ENCODE measurements around the gene KRTAP9-7.
"Not testable (repeated sequence)": the region's sequence is repeated elsewhere in the genome, so short reads cannot be mapped to it uniquely, and the experiment has no call there.

The KRTAP9-7 gene, protein sequence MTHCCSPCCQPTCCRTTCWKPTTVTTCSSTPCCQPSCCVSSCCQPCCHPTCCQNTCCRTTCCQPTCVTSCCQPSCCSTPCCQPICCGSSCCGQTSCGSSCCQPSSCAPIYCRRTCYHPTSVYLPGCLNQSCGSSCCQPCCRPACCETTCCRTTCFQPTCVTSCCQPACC

DNA sequence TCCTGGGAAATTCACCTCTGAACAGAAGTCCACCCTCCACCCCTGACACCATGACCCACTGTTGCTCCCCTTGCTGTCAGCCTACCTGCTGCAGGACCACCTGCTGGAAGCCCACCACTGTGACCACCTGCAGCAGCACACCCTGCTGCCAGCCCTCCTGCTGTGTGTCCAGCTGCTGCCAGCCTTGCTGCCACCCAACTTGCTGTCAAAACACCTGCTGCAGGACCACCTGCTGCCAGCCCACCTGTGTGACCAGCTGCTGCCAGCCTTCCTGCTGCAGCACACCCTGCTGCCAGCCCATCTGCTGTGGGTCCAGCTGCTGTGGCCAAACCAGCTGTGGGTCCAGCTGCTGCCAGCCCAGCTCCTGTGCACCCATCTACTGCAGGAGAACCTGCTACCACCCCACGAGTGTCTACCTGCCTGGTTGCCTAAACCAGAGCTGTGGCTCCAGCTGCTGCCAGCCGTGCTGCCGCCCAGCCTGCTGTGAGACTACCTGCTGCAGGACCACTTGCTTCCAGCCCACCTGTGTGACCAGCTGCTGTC, at the start of gene KRTAP9-7:
TSS of gene KRTAP9-7 (plus strand) at position 51 of the 543 bp plus-strand sequence. CDS start at position 51, 0 bp downstream.
- DNase-seq (ENCODE audit: low read depth): not testable (repeated sequence)

DNA sequence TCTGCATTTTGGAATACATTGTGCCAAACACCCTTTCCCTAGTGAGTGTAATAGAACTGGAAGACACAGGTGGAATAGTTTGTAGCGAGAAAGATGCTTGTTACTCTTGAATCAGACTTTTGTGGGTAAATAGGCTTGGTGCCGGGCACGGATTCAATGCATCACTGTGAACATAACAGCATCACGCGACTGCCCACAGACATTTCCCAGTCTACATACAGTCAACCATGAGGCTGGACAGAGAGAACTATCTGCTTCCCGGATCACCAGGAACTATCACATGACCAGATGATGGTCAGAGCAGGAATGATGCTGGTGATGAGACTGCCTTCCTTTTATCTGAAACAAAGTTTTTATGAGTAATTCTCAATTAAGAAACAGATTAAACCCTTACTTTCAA, 49.4 kb upstream of the KRTAP9-7 start:
- no peak for DNase-seq (ENCODE audit: low read depth)

DNA sequence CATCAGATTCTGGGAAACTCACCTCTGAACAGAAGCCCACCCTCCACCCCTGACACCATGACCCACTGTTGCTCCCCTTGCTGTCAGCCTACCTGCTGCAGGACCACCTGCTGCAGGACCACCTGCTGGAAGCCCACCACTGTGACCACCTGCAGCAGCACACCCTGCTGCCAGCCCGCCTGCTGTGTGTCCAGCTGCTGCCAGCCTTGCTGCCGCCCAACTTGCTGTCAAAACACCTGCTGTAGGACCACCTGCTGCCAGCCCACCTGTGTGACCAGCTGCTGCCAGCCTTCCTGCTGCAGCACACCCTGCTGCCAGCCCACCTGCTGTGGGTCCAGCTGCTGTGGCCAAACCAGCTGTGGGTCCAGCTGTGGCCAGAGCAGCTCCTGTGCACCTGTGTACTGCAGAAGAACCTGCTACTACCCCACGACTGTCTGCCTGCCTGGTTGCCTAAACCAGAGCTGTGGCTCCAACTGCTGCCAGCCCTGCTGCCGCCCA, 48.9 kb upstream of the KRTAP9-7 start, which contains the start of gene KRTAP9-2:
TSS of gene KRTAP9-2 (plus strand) at position 51 of the 498 bp plus-strand sequence. CDS start at position 58, 7 bp downstream.
- DNase-seq (ENCODE audit: low read depth): not testable (repeated sequence)

- no peak for DNase-seq (ENCODE audit: low read depth)
Measured at GRCh38 chr17:41230094-41230493, 45.4 kb upstream of the KRTAP9-7 start.

- no peak for DNase-seq (ENCODE audit: low read depth)
Measured at GRCh38 chr17:41231731-41232130, 43.8 kb upstream of the KRTAP9-7 start.

- not testable (repeated sequence) for DNase-seq (ENCODE audit: low read depth)
Measured at GRCh38 chr17:41232399-41233105, 42.9 kb upstream of the KRTAP9-7 start, which contains the start of gene KRTAP9-3. Gene KRTAP9-3 (plus strand): TSS chr17:41232449. CDS start chr17:41232502, 53 bp downstream.

GRCh38 chr17:41237116-41237515, 38.4 kb upstream of the KRTAP9-7 start:
- DNase-seq (ENCODE audit: low read depth): not testable (repeated sequence)

DNA sequence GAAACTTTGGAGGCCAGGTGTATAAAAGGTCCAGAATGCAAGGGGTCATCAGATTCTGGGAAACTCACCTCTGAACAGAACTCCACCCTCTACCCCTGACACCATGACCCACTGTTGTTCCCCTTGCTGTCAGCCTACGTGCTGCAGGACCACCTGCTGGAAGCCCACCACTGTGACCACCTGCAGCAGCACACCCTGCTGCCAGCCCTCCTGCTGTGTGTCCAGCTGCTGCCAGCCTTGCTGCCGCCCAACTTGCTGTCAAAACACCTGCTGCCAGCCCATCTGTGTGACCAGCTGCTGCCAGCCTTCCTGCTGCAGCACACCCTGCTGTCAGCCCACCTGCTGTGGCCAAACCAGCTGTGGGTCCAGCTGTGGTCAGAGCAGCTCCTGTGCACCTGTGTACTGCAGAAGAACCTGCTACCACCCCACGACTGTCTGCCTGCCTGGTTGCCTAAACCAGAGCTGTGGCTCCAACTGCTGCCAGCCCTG, 37.5 kb upstream of the KRTAP9-7 start, which contains the start of gene KRTAP9-8:
TSS of gene KRTAP9-8 (plus strand) at position 51 of the 489 bp plus-strand sequence. CDS start at position 104, 53 bp downstream.
- not testable (repeated sequence) for DNase-seq (ENCODE audit: low read depth)

GRCh38 chr17:41246995-41247787, 28.3 kb upstream of the KRTAP9-7 start:
- not testable (repeated sequence) for DNase-seq (ENCODE audit: low read depth)

DNA sequence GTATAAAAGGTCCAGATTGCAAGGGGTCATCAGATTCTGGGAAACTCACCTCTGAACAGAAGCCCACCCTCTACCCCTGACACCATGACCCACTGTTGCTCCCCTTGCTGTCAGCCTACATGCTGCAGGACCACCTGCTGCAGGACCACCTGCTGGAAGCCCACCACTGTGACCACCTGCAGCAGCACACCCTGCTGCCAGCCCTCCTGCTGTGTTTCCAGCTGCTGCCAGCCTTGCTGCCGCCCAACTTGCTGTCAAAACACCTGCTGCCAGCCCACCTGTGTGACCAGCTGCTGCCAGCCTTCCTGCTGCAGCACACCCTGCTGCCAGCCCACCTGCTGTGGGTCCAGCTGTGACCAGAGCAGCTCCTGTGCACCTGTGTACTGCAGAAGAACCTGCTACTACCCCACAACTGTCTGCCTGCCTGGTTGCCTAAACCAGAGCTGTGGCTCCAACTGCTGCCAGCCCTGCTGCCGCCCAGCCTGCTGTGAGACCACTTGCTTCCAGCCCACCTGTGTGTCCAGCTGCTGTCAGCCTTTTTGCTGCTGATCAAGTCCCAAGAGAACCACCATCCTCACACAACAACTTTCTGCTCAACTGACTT, 25.8 kb upstream of the KRTAP9-7 start, which contains the start of gene KRTAP9-4:
TSS of gene KRTAP9-4 (plus strand) at position 51 of the 604 bp plus-strand sequence. CDS start at position 85, 34 bp downstream.
- not testable (repeated sequence) for DNase-seq (ENCODE audit: low read depth)

- no peak for DNase-seq (ENCODE audit: low read depth)
Measured at GRCh38 chr17:41251261-41251660, 24.2 kb upstream of the KRTAP9-7 start.

DNA sequence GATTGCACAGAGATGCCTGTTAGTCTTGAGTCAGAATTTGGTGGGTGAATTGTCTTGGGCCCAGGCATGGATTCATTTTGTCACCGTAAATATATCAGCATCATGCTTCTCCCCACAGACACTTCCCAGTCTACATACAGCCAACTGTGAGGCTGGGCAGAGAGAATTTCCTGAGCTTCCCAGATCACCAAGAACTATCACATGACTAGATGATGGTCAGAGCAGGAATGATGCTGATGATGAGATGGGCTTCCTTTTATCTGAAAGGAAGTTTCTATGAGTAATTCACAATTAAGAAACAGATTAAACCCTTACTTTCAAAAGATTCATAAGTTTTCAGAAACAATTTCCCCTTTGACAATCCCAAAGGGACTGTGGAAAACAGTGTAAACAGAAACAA, 20.6 kb upstream of the KRTAP9-7 start:
- DNase-seq (ENCODE audit: low read depth): no peak

GRCh38 chr17:41255381-41256290, 19.9 kb upstream of the KRTAP9-7 start, which contains the start of gene KRTAP9-9:
Gene KRTAP9-9 (plus strand): TSS chr17:41255384.
- DNase-seq (ENCODE audit: low read depth): not testable (repeated sequence)

GRCh38 chr17:41256291-41256685, 19.2 kb upstream of the KRTAP9-7 start:
- DNase-seq (ENCODE audit: low read depth): no peak

GRCh38 chr17:41258406-41258805, 17.1 kb upstream of the KRTAP9-7 start:
- no peak for DNase-seq (ENCODE audit: low read depth)

GRCh38 chr17:41263212-41263611, 12.3 kb upstream of the KRTAP9-7 start:
- DNase-seq (ENCODE audit: low read depth): no peak

GRCh38 chr17:41264599-41264998, 10.9 kb upstream of the KRTAP9-7 start:
- no peak for DNase-seq (ENCODE audit: low read depth)

DNA sequence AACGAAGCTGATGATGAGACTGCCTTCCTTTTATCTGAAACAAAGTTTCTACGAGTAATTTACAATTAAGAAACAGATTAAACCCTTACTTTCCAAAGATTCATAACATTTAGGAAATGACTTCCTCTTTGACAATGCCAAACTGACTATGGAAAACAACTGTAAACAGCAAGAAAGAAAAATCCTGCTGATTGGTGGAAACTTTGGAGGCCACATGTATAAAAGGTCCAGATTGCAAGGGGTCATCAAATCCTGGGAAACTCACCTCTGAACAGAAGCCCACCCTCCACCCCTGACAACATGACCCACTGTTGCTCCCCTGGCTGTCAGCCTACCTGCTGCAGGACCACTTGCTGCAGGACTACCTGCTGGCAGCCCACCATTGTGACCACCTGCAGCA, 10.4 kb upstream of the KRTAP9-7 start, which contains the start of gene KRTAP9-6:
TSS of gene KRTAP9-6 (plus strand) at position 301 of the 400 bp plus-strand sequence. CDS start at position 301, 0 bp downstream.
- no peak for DNase-seq (ENCODE audit: low read depth)

DNA sequence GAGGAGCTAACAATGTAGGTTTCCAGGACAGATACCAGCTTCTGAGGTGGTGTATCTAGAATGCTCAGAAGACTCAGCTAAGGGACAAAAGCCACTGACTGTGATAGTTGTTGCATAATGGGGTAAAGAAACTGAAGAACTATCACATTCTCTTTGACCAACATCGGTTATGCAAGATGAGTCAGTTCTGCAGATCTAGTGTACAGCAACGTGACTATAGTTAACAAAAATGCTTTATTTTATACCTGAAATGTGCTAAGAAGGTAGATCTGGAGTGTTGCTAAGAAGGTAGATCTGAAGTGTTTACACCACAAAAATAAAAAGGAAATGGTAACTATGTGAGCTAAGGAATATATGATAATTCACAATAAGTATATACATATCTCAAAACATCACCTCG, 7.8 kb upstream of the KRTAP9-7 start:
- DNase-seq (ENCODE audit: low read depth): no peak

GRCh38 chr17:41271323-41271722, 4.2 kb upstream of the KRTAP9-7 start:
- DNase-seq (ENCODE audit: low read depth): not testable (repeated sequence)

All from activated gamma-delta T cell treated with anti-CD3 and anti-CD28 coated beads, Interleukin-2, amount 50 U/mL, for 16 hours (primary cell).